ENCODE measurements around the gene BRSK2.

The BRSK2 gene

DNA sequence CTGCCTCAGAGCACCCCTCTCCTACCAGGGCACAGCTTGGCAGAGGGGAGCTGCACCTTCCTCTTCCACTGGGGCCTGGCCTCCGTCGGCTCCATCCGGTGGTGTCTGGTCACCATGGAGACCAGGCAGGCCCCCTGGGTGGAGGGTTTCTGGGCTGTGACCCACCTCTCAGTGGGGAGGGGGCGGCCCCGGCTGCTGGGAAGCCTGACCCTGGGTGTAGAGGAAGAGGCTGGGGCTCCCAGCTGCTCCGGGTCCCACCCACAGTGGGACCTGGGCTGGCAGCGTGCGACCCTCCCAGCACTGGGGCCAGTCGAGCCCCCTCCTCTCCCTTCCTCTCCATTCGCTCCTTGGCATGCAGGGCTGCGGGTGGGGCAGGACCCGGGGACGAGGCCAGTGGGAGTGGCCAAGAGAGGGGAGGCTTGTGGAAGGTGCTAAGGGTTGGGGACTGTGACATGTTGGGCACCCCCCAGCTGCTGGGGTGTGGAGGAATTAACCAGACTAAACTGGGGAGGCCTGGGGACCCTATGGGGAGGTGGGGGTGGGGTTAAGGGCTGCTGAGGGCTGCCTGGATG lies 46.8 kb downstream of the BRSK2 start:
- TF ChIP-seq EZH2 (optimal IDR thresholded peaks at IDR 0.05; ENCODE audit: low read depth, low read length) (no peak), EZH2phosphoT487 (IDR thresholded peaks at IDR 0.05; ENCODE audit: low read length) (no peak)
- TF ChIP-seq, protein P1, sequence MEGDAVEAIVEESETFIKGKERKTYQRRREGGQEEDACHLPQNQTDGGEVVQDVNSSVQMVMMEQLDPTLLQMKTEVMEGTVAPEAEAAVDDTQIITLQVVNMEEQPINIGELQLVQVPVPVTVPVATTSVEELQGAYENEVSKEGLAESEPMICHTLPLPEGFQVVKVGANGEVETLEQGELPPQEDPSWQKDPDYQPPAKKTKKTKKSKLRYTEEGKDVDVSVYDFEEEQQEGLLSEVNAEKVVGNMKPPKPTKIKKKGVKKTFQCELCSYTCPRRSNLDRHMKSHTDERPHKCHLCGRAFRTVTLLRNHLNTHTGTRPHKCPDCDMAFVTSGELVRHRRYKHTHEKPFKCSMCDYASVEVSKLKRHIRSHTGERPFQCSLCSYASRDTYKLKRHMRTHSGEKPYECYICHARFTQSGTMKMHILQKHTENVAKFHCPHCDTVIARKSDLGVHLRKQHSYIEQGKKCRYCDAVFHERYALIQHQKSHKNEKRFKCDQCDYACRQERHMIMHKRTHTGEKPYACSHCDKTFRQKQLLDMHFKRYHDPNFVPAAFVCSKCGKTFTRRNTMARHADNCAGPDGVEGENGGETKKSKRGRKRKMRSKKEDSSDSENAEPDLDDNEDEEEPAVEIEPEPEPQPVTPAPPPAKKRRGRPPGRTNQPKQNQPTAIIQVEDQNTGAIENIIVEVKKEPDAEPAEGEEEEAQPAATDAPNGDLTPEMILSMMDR (IDR thresholded peaks at IDR 0.05; ENCODE audit: low read length): no peak
- no peak overlapping the region for H3K4me2 ChIP-seq (ENCODE audit: low read depth, low read length)

DNA sequence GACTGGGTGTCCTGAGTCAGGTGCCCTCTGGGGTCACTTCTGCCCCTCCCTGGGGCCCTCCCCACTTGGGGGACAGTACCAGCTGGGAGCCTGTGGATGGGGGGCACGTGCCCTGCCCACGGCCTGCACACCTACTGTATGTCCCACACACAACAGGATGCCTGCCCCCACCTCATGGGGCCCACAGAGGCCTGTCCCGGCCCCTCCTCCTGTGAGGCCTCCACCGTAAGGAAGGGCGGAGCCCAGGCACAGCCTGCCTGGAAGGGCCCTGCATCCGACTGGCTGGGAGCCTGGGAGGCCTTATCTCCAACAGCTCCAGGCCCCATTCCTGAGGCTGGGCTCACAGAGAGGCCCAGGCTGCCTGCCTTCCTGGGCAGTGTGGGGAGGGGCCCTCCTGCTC lies 47.8 kb downstream of the BRSK2 start:
- Histone ChIP-seq H3K4me2 (ENCODE audit: low read depth, low read length) (no peak overlapping the region), H3K9ac (ENCODE audit: low read length) (no peak overlapping the region), H4K20me1 (ENCODE audit: insufficient read depth, low read length) (no peaks in the 10 kb centered on the region), H3K4me1 (ENCODE audit: low read length) (no peaks in the 10 kb centered on the region), H2AFZ (ENCODE audit: low read length) (no peak overlapping the region), H3K9me3 (replicated peaks; ENCODE audit: insufficient read depth, low read length) (no peaks in the 10 kb centered on the region), H3F3A (ENCODE audit: insufficient read depth, low read length) (no peaks in the 10 kb centered on the region), H3K27ac (ENCODE audit: low read length) (no peak overlapping the region), H3K36me3 (replicated peaks; ENCODE audit: insufficient read depth, low read length) (no peaks in the 10 kb centered on the region), H3K79me2 (ENCODE audit: low read length) (no peaks in the 10 kb centered on the region), H3K27me3 (replicated peaks; ENCODE audit: insufficient read depth, low read length) (peaks cover 8% of the 10 kb centered on the region), H3K4me3 (ENCODE audit: low read length) (no peak overlapping the region), H3K9me2 (replicated peaks; ENCODE audit: insufficient read depth, low read length) (no peaks in the 10 kb centered on the region)
- no peak for DNase-seq
- TF ChIP-seq, protein P1 (IDR thresholded peaks at IDR 0.05; ENCODE audit: low read length): no peak
- TF ChIP-seq EZH2phosphoT487 (IDR thresholded peaks at IDR 0.05; ENCODE audit: low read length) (no peak), EZH2 (optimal IDR thresholded peaks at IDR 0.05; ENCODE audit: low read depth, low read length) (no peak)

More for the DNA sequence above, 46.8 kb downstream of the BRSK2 start:
- H3K27ac ChIP-seq (ENCODE audit: low read length): no peak overlapping the region
- no peak for DNase-seq
- no peaks in the 10 kb centered on the region for H3K4me1 ChIP-seq (ENCODE audit: low read length)
- H3K79me2 ChIP-seq (ENCODE audit: low read length): no peaks in the 10 kb centered on the region
- H3K9ac ChIP-seq (ENCODE audit: low read length): no peak overlapping the region
- no peaks in the 10 kb centered on the region for H3K9me3 ChIP-seq (replicated peaks; ENCODE audit: insufficient read depth, low read length)
- no peak overlapping the region for H3K4me3 ChIP-seq (ENCODE audit: low read length)
- no peak overlapping the region for H2AFZ ChIP-seq (ENCODE audit: low read length)
- H3K9me2 ChIP-seq (replicated peaks; ENCODE audit: insufficient read depth, low read length): no peaks in the 10 kb centered on the region
- no peaks in the 10 kb centered on the region for H3K36me3 ChIP-seq (replicated peaks; ENCODE audit: insufficient read depth, low read length)
- H3K27me3 ChIP-seq (replicated peaks; ENCODE audit: insufficient read depth, low read length): peaks cover 8% of the 10 kb centered on the region
- no peaks in the 10 kb centered on the region for H3F3A ChIP-seq (ENCODE audit: insufficient read depth, low read length)
- H4K20me1 ChIP-seq (ENCODE audit: insufficient read depth, low read length): no peaks in the 10 kb centered on the region

DNA sequence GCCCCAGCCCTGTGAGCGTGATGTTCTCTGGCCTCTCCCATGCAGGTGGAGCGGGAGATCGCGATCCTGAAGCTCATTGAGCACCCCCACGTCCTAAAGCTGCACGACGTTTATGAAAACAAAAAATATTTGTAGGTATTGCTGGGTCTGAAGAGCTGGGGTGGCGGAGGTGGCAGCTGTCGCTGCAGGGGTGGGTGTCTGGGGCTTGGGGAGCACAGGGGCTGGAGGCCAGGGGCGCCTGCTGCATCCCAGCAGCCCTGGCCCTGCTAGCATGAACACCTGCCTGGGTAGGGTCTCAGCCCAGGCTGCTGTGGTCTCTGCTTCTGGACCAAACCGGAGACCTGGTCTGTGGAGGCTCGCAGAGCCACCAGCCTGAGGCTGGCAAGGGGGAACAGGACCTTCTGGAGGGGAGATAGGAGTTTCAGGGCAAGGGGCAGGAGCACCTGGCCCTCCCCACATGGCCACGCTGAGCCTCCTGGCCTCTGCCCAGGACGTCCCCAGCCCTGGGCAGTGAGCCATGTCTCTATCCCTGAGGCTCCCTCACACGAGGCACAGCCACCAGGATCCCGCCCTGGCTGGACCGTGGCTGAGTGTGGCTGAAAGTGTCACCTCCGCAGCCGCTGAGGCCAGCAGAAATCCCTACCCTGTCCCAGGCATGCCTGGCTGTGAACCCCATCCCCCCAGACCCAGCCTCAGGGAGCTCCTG lies 48.7 kb downstream of the BRSK2 start:
- Histone ChIP-seq H2AFZ (ENCODE audit: low read length) (no peak overlapping the region), H3K36me3 (replicated peaks; ENCODE audit: insufficient read depth, low read length) (no peaks in the 10 kb centered on the region), H3K79me2 (ENCODE audit: low read length) (no peaks in the 10 kb centered on the region), H4K20me1 (ENCODE audit: insufficient read depth, low read length) (no peaks in the 10 kb centered on the region), H3K27me3 (replicated peaks; ENCODE audit: insufficient read depth, low read length) (peaks cover 11% of the 10 kb centered on the region), H3K27ac (ENCODE audit: low read length) (no peak overlapping the region), H3F3A (ENCODE audit: insufficient read depth, low read length) (no peaks in the 10 kb centered on the region), H3K9me2 (replicated peaks; ENCODE audit: insufficient read depth, low read length) (no peaks in the 10 kb centered on the region), H3K4me3 (ENCODE audit: low read length) (no peak overlapping the region), H3K9me3 (replicated peaks; ENCODE audit: insufficient read depth, low read length) (no peaks in the 10 kb centered on the region), H3K4me2 (ENCODE audit: low read depth, low read length) (no peak overlapping the region), H3K4me1 (ENCODE audit: low read length) (no peaks in the 10 kb centered on the region), H3K9ac (ENCODE audit: low read length) (no peak overlapping the region)
- TF ChIP-seq EZH2 (optimal IDR thresholded peaks at IDR 0.05; ENCODE audit: low read depth, low read length): no peak
- no peak for TF ChIP-seq EZH2phosphoT487 (IDR thresholded peaks at IDR 0.05; ENCODE audit: low read length)
- TF ChIP-seq, protein P1 (IDR thresholded peaks at IDR 0.05; ENCODE audit: low read length): no peak
- no peak for DNase-seq
